ENCODE data around the gene GALNT10.
A peak's percentile ranks its signal among the peaks of the same experiment; 100 is the strongest.
"Not testable (repeated sequence)": the region's sequence is repeated elsewhere in the genome, so short reads cannot be mapped to it uniquely, and the experiment has no call there.

GALNT10 gene

DNA sequence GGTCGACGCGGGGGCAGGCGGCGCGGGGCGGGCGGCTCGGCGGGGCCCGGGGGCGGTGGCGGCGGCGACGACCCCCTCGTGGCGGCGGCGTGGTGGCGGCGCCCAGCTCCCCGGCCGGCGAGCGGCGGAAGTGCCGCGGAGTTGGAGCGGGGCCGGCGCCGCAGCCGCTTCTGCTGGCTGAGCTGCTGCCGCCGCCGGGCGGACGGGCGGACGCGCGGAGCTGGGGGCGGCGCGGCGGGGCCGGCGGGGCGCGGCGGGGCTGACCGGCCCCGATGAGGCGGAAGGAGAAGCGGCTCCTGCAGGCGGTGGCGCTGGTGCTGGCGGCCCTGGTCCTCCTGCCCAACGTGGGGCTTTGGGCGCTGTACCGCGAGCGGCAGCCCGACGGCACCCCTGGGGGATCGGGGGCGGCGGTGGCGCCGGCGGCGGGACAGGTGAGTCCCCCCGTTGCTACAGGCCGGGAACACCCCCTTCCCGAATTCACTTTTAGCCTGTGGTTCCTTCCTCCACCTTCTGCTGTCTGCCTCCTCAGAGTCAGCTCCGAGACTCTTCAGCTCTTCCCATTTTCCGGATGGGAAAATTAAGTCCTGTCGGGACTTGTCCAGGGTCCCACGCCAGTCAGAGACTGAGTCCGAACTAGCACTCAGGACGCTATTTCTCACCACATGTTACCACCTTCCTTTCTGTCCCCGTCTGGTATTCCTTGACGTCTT is at the start of gene GALNT10:
GALNT10 (plus strand) TSS at position 139 of the 710 bp plus-strand sequence; CDS start at position 273, 134 bp downstream.
- peak; percentile 72 for DNase-seq

DNA sequence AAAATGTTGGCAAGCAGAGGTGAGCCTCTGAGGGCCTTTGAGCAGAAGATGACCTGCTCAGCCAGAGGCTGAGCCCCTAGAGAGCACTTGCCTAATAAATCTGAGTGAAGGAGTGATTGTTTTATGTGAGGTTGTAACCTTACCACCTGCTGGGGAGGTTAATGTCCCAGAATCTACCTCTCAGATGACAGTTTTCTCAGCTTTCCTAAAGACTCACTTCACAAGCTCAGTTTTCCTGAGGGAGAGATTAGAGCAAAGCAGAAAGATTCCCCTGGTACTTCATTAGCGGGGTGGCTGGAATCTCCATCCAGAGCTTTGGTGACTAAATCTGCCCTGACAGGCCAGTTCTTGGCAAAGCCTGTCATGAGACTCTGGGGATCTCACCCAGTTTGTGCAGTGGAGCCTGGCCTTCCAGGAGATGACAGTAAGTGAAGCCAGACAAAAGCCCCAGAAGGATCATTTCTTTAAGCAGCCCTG is 48.8 kb upstream of the GALNT10 start:
- DNase-seq = no peak

- no peak for DNase-seq
These were observed 47.3 kb upstream of the GALNT10 start for GRCh38 chr5:154143211-154143641.

DNA sequence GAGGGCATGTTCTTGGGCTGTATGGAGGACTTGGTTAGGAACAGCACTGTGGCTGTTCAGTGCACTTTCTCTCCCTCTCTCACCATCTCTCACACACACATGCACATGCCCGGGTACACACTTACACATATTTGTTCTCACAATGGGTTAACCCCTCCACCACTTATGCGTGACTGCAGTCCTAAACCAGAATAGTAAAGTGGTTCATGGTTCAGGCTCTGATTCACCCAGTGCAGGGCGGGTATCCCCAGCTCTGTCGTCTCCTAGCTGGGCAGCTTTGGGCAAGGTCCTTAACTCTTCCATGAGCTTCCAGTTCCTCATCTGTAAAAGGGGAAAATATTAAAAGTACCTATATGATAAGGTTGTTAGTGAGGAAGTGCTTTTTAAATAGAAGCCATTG is 45.3 kb upstream of the GALNT10 start:
- no peak for DNase-seq

GRCh38 chr5:154146409-154146808 is 44.1 kb upstream of the GALNT10 start:
- DNase-seq = no peak

- DNase-seq = no peak
These were observed 42.9 kb upstream of the GALNT10 start for GRCh38 chr5:154147666-154148065.

DNA sequence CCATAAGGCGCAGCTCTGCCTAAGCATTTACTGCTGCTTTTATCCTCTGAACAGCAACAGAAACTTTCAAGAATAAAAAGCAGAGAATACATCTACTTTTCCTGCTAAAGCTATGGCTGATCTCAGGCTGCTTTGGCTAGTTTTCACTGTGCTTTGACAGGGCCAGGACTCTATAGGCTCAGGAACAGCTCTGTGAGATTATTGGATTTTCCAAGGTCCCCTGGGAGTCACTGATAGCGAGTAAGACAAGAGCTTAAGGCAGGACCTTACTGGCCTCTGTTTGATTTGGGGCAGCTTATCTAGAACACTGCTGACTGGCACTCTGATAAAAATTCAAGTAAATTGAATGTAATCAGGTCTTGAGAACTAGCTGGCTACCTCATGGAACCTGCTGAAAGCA is 40.1 kb upstream of the GALNT10 start:
- not testable (repeated sequence) for DNase-seq

GRCh38 chr5:154157483-154158378 is 32.8 kb upstream of the GALNT10 start:
- peak; percentile 19 for DNase-seq

GRCh38 chr5:154158379-154158737 is 32.2 kb upstream of the GALNT10 start:
- DNase-seq = no peak

DNA sequence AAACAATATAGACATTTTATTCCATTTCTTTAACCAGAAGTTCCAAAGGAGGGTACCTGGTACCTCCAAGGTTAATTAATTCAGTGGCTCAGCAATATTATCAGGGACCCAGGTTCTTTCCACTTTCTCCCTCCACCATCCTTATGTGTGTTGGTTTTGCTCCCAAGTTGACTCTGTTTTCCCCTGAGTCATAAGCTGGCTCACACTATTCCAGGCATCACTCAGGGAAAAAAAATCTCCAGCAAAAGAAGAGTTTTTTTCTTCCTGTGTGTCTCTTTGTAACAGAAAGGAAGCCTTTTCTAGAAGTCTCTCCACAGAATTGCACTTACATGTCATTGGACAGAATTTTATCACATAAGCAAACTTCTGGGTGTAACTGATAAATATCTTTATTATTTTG is 31.2 kb upstream of the GALNT10 start:
- no peak for DNase-seq

GRCh38 chr5:154162539-154163151 is 27.9 kb upstream of the GALNT10 start:
- no peak for DNase-seq

GRCh38 chr5:154163327-154164248 is 26.9 kb upstream of the GALNT10 start:
- no peak for DNase-seq

GRCh38 chr5:154164249-154164581 is 26.3 kb upstream of the GALNT10 start:
- no peak for DNase-seq

GRCh38 chr5:154165886-154166285 is 24.6 kb upstream of the GALNT10 start:
- DNase-seq = no peak

DNA sequence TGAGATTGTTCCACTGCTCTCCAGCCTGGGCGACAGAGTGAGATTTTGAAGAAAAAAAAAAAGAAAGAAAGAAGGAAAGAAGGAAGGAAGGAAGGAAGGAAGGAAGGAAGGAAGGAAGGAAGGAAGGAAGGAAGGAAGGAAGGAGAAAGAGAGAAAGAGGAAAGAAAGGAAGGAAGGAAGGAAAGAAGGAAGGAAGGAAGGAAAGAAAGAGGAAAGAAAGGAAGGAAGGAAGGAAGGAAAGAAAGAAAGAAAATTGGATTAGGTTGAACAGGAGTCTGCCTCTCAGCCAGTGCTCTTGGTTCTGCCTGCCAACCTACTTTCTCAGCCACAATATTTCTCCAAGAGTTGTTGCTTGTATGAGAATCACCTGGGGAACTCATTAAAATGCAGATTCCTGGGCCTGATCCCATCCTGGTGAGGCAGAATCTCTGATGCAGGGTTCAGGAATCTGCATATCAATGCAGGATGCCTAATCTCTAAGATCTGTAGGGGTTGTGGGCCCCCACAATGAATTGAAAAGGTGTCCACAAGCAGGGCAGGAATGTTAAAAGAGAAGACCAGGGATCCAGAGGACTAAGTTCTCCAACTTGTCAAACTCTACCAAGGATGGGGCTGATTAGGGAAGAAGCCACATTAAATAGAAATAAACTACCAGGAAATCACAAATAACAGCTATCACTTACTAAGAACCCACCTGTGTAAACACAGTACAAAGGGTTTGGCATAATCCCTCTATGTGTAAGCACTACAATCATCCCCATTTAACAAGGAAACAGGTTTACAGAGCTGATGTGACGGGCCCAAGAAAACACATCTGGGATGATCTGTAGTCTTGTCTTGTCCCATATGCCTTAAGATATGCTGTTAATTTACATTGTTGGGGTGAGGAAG is 23.4 kb upstream of the GALNT10 start:
- no peak for DNase-seq

DNA sequence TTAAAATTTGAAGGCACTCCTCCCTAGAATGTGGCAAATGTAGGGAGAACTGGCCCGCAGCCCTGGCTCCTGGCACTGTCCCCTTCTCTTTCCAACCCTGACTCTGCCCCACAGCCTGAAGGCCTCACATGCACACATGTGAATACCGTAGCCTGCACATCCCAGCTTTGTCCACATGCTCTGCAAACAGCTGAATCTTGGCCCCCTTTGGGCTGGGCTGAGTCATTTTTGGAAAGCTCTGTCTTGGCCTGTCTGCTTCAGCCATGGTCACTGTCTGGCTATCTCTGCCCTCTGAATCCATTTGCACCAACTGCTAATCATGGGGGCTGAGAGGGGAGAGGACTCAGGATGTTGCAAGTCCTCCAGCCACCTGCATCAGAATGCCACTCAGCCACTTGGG is 22.1 kb upstream of the GALNT10 start:
- DNase-seq = no peak

GRCh38 chr5:154172785-154173184 is 17.7 kb upstream of the GALNT10 start:
- DNase-seq = no peak

DNA sequence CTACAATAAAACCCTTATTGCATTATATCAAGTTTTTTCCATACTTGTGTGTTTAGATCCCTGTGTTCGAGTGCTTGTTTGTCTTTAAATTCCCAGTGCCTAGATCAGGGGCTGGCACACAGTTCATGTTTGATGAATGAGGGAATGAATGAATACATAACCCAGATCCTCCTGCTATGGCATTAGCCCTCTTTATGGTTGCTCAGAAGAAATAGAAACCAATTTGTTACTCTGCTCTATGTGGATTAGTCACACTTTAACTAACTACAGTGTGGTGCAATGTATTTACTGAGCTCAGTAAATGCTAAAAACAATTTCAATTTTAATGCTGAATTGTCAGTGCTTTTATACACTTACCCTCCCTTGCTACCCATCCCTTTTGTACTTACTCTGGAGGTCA is 16.4 kb upstream of the GALNT10 start:
- no peak for DNase-seq

DNA sequence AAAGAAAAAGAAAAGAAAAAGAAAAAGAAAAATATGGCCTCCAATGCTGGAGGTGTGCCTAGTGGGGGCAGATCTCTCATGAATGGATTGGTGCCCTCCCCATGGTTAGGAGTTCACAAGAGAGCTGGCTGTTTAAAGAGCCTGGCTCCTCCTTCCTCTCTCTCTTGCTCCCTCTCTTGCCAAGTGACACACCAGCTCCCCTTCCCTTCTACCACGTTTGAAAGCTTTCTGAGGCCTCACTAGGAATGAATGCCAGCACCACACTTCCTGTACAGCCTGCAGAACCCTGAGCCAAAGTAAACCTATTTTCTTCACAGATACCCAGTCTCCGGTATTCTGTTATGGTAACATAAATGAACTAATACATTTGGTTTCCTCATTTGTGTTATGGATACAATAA is 14.4 kb upstream of the GALNT10 start:
- DNase-seq = no peak

- no peak for DNase-seq
These were observed 11.9 kb upstream of the GALNT10 start for GRCh38 chr5:154178661-154179060.
